HUES64 (cell line): ENCODE measurements around the gene CUTA. TPM values are rescaled to one million over a fixed set of nuclear protein-coding genes. Genes with fewer than 3 reads are reported as not detected.
A peak's percentile ranks its signal among the peaks of the same experiment; 100 is the strongest.

ENCODE experiments used
- H3K27ac ChIP-seq: 2 replicates; pipeline ENCODE4 v1.7.0; 2013; ENCODE audit warnings: low read depth, low read length, inconsistent platforms
- H3K27me3 ChIP-seq: 2 replicates; pipeline ENCODE4 v1.6.1; 2013; ENCODE audit warnings: mild to moderate bottlenecking, low read length; ENCODE audit not compliant: insufficient read depth
- H3K36me3 ChIP-seq: 2 replicates; pipeline ENCODE4 v1.6.1; 2013; ENCODE audit warnings: mild to moderate bottlenecking, low read length; ENCODE audit not compliant: insufficient read depth
- H3K4me1 ChIP-seq: 2 replicates; pipeline ENCODE4 v1.6.1; 2013; ENCODE audit warnings: mild to moderate bottlenecking, low read length, moderate library complexity; ENCODE audit not compliant: insufficient read depth
- H3K4me3 ChIP-seq: 2 replicates; pipeline ENCODE4 v1.5.1; 2013; ENCODE audit warnings: mild to moderate bottlenecking, low read length, moderate library complexity
- H3K9ac ChIP-seq: 2 replicates; pipeline ENCODE4 v1.6.1; 2013; ENCODE audit warnings: mild to moderate bottlenecking, low read depth, low read length
- H3K9me3 ChIP-seq: 2 replicates; pipeline ENCODE4 v1.6.1; 2013; ENCODE audit warnings: low read depth, low read length; ENCODE audit not compliant: insufficient read depth
- WGBS: fragments of 150-250, 120-280 bp; methylation state at CpG from one replicate; pipeline ENCODE4 v1.1.7; 2013; ENCODE audit warnings: missing lambda C conversion rate; 5-methylcytosine and 5-hydroxymethylcytosine counted together
- polyA plus RNA-seq, 2 experiments: library from polyadenylated mRNA; stranded (reverse); fragments of 50-300 nt; gene quantifications; one replicate each; pipeline ENCODE4 v1.2.3, GENCODE V29; 2013

CUTA gene, protein sequence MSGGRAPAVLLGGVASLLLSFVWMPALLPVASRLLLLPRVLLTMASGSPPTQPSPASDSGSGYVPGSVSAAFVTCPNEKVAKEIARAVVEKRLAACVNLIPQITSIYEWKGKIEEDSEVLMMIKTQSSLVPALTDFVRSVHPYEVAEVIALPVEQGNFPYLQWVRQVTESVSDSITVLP
- polyA plus RNA-seq (2013, experiment 1 of 2), result 210 TPM
- polyA plus RNA-seq (2013, experiment 2 of 2), result 234 TPM

DNA sequence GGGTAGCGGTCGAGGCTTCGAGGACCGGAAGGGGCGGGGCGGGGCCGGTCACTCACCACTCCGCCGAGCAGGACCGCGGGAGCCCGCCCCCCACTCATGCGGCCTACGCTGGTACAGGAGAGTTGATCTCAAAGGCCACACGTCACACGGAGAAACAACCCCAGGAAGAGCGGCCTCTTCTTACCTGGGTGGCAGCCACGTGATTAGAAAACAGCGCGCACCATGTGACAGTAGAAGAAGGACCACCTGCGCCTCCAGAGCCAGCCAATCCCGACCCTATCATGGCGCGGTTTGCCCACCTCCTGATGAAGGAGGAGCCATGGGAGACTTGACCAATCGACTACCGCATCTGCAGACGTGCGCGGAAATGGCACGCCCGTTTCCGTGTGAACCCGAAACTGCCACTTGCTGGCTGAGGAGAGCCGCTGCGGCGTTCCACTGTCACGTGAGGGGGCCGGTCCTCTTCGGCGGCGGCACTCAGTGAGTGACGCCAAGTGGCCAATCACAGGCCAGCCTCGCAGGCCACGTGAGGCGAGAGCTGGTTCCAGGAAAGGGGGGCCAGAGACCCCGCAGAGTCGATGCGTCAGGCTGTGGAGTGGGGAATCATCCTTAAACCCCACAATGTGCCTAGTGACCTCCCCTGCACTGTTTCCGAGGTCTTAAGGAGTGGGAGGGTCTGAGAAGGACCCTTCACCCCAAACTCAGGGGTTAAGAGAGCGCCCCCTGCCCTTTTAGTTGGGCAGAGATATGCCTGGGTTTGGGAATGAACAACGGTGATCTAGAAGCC lies at the start of gene CUTA:
Gene CUTA, minus strand, starts transcription at position 205 of the 787 bp plus-strand sequence. Its CDS starts 107 bp downstream, at position 98.
- H3K4me3 ChIP-seq, result peak within 1 kb of the TSS; percentile 90
- peaks cover 38% of the 10 kb centered on the region for H3K36me3 ChIP-seq
- peak within 1 kb of the TSS; percentile 85 for H3K9ac ChIP-seq
- H3K9me3 ChIP-seq, result no peaks in the 10 kb centered on the region
- H3K4me1 ChIP-seq, result peaks cover 28% of the 10 kb centered on the region
- WGBS, result under 1% methylated on average over 49 of the region's 51 CpGs
- peak within 1 kb of the TSS; percentile 82 for H3K27ac ChIP-seq
- no peaks in the 10 kb centered on the region for H3K27me3 ChIP-seq

DNA sequence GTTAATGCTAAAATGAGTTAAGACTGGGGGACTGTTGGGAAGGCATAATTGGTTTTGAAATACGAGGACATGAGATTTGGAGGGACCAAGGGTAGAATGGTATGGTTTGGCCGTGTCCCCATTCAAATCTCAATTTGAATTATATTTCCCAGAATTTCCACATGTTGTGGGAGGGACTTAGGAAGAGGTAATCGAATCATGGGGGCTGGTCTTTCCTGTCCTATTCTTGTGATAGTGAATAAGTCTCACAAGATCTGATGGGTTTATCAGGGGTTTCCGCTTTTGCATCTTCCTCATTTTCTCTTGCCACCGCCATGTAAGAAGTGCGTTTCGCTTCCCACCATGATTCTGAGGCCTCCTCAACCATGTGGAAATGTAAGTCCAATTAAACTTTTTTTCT lies 49.2 kb upstream of the CUTA start:
- Histone ChIP-seq H3K9me3 (no peaks in the 10 kb centered on the region), H3K9ac (no peak overlapping the region), H3K36me3 (no peaks in the 10 kb centered on the region), H3K4me1 (no peaks in the 10 kb centered on the region), H3K27ac (no peak overlapping the region), H3K4me3 (no peak overlapping the region), H3K27me3 (no peaks in the 10 kb centered on the region)
- WGBS, result 90% methylated on average over 6 of the region's 7 CpGs

DNA sequence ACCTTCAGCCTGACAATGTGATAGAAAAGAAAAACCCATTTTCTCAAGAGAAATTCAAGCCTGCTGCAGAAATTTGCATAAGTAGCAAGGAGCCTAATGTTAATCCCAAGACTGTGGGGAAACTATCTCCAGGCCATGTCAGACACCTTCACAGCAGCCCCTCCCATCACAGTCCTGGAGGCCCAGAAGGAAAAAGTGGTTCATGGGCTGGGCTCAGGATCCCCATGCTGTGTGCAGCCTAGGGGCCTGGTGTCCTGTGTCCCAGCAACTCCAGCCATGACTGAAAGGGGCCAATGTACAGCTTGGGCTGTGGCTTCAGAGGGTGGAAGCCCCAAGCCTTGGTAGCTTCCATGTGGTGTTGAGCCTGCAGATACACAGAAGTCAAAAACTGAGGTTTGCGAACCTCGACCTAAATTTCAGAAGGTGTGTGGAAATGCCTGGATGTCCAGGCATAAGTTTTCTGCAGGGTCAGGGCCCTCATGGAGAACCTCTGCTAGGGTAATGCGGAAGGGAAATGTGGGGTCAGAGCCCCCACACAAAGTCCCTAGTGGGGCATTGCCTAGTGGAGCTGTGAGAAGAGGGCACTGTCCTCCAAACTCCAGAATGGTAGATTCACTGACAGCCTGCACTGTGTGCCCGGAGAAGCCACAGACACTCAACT lies 48.3 kb upstream of the CUTA start:
- WGBS, result 94% methylated on average over 4 of the region's 4 CpGs
- Histone ChIP-seq H3K36me3 (no peaks in the 10 kb centered on the region), H3K4me3 (no peak overlapping the region), H3K27me3 (no peaks in the 10 kb centered on the region), H3K9ac (no peak overlapping the region), H3K27ac (no peak overlapping the region), H3K9me3 (no peaks in the 10 kb centered on the region), H3K4me1 (no peaks in the 10 kb centered on the region)

DNA sequence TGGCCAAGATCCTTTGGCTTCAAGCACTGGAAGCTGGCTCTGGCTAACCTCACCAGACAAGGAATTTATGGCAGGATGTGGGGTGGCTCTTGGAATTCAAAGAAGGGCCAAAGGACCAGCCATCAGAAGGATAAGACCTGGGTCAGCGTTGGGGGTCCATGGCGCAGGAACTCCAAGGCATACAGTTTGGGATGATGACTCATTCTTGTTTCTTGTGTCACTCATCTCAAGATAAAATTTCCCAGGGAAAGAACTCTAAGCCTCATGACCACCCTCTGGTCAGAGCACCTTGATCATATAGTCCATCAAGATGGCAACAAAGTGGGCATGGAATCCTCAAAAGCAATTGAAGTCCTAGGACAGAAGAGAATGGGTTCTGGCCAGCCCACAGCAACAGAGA lies 41.3 kb upstream of the CUTA start:
- H3K4me1 ChIP-seq, result no peaks in the 10 kb centered on the region
- 93% methylated on average over 2 of the region's 2 CpGs for WGBS
- no peak overlapping the region for H3K4me3 ChIP-seq
- peaks cover 25% of the 10 kb centered on the region for H3K36me3 ChIP-seq
- H3K9ac ChIP-seq, result no peak overlapping the region
- no peak overlapping the region for H3K27ac ChIP-seq
- no peaks in the 10 kb centered on the region for H3K27me3 ChIP-seq
- H3K9me3 ChIP-seq, result no peaks in the 10 kb centered on the region

DNA sequence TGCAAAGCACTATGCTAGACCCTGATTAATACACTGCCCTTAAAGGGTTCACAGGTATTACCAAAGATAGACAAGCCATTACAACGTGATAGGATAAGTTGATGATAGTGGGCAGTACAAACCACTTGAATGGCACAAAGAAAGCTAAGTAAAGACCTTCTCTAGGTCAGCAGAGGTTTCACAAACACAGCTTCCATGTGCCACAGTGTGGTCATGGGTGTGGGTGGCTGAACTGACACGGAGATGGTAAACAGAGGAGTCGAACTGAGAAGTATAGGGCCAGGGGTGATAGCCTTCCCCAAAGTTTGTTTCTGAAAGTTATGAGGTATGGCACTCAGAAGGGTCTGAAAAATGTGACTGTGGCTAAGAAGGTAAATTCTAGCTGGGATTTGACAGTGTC lies 40.8 kb upstream of the CUTA start:
- H3K4me1 ChIP-seq, result no peaks in the 10 kb centered on the region
- H3K9me3 ChIP-seq, result no peaks in the 10 kb centered on the region
- H3K9ac ChIP-seq, result no peak overlapping the region
- no peaks in the 10 kb centered on the region for H3K27me3 ChIP-seq
- no peak overlapping the region for H3K27ac ChIP-seq
- H3K4me3 ChIP-seq, result no peak overlapping the region
- H3K36me3 ChIP-seq, result peaks cover 25% of the 10 kb centered on the region
- 85% methylated on average over 3 of the region's 3 CpGs for WGBS

DNA sequence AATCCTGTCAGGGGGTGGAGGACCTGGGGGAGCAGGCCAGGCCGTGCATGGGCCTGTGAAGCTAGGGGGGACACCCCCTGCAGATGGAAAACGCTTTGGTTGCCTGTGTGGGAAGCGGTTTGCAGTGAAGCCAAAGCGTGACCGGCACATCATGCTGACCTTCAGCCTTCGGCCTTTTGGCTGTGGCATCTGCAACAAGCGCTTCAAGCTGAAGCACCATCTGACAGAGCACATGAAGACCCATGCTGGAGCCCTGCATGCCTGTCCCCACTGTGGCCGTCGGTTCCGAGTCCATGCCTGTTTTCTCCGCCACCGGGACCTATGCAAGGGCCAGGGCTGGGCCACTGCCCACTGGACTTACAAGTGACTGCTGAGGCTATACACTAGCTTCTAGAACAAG lies 38.2 kb upstream of the CUTA start:
- H3K9me3 ChIP-seq, result no peaks in the 10 kb centered on the region
- H3K4me3 ChIP-seq, result no peak overlapping the region
- H3K27me3 ChIP-seq, result no peaks in the 10 kb centered on the region
- WGBS, result 96% methylated on average over 12 of the region's 12 CpGs
- no peaks in the 10 kb centered on the region for H3K4me1 ChIP-seq
- H3K36me3 ChIP-seq, result peaks cover 29% of the 10 kb centered on the region
- H3K9ac ChIP-seq, result no peak overlapping the region
- H3K27ac ChIP-seq, result no peak overlapping the region

DNA sequence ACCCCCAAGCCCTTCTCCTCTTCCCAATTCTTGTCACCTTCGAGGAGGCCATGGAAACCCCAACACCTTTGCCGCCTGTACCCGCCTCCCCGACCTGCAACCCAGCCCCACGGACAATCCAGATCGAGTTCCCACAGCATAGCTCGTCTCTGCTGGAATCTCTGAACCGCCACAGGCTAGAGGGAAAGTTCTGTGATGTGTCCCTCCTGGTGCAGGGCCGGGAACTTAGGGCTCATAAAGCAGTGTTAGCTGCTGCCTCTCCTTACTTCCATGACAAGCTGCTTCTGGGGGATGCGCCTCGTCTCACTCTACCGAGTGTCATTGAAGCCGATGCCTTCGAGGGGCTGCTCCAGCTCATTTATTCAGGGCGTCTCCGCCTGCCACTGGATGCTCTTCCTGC lies 37.1 kb upstream of the CUTA start:
- H3K36me3 ChIP-seq, result peaks cover 39% of the 10 kb centered on the region
- WGBS, result 56% methylated on average over 16 of the region's 16 CpGs
- H3K9ac ChIP-seq, result peak overlapping the region; percentile 81
- no peaks in the 10 kb centered on the region for H3K4me1 ChIP-seq
- H3K27me3 ChIP-seq, result no peaks in the 10 kb centered on the region
- H3K27ac ChIP-seq, result 0 out of 2 replicates have a peak overlapping the region, but pooled peaks have one; percentile 50
- peak overlapping the region; percentile 82 for H3K4me3 ChIP-seq
- no peaks in the 10 kb centered on the region for H3K9me3 ChIP-seq

DNA sequence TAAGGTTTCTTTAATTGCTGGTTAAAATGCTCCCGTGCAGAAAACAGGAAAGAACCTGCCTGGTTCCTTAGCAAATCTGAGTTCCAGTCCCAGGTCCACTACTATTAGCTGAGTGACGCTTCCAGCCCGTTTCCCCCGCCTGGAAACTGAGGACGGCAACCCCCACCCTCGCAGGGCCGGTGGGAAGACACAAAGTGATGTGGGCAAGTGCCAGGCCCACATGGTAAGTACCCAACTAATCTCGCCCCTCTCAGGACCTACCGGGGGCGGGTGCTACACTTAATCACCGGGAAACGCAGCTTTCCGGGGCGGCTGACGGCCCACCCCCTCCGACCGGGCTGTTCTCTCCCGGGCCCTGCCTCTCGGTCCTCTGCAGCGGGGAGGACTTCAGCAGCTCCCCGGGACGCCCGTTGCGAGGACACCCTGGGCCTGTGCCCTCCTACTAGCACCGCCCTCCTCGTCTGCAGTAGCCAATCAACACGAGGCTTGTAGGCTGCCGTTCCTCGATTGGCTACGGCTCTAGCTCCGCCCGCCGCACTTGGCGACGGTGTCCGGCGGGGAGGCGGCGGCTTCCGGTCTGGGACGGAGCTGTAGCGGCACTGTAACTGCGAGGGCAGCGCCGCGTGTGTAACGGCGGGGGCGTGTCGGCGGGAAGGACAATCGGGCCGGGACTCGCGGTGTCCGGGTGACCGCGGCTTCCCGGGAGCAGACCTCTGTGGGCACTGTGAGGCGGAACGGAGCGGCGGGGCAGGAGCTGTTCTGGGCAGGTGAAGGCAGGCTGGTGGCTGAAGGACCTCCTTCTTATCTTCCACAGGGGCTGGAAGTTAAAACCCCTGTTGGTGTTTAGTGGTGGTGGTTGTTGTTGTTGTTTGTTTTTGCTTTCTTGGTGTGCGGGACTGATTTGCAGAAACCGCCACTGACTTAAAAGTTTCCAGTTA lies 36.4 kb upstream of the CUTA start, which contains the start of gene ZBTB9:
Gene ZBTB9, plus strand, starts transcription at position 568 of the 938 bp plus-strand sequence. CDS start 525 bp downstream, outside the sequence.
- Histone ChIP-seq H3K9me3 (no peaks in the 10 kb centered on the region), H3K4me1 (no peaks in the 10 kb centered on the region), H3K4me3 (peak within 1 kb of the TSS; percentile 82), H3K36me3 (peaks cover 47% of the 10 kb centered on the region), H3K27me3 (no peaks in the 10 kb centered on the region), H3K9ac (peak within 1 kb of the TSS; percentile 81), H3K27ac (peak within 1 kb of the TSS; percentile 55)
- WGBS, result under 1% methylated on average over 65 of the region's 65 CpGs

DNA sequence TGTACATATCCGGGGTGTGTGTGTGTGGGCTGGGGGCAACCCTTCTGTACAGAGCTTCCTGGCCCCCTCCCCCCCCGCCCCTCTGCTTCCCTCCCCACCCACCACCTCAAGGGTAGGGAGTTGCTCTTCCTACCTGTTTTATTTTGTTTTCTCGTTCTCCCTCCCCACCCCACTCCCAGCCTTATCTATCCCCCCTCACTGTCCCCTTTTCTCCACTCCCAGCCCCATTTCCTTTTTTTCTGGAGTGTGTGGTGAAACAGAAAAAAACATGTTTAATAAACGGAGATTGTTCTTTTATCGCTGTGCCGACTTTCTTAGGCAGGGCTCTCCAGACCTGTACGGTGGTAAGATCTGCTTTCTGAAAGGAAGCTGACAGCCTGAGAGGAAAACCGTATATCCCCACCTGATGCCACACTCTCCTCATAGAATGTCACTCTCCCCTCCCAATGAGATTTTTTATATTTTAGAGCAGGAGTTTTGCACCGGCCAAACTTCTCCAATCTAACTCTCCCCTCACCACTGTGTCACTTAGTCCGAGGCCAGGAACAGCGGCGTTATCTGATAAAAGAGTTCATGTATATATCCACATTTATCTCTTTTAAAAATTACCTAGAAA lies 35.6 kb upstream of the CUTA start:
- H3K36me3 ChIP-seq, result peaks cover 54% of the 10 kb centered on the region
- 56% methylated on average over 5 of the region's 12 CpGs for WGBS
- no peaks in the 10 kb centered on the region for H3K9me3 ChIP-seq
- no peaks in the 10 kb centered on the region for H3K27me3 ChIP-seq
- H3K4me1 ChIP-seq, result no peaks in the 10 kb centered on the region
- peak overlapping the region; percentile 71 for H3K9ac ChIP-seq
- peak overlapping the region; percentile 82 for H3K4me3 ChIP-seq
- H3K27ac ChIP-seq, result peak overlapping the region; percentile 55

DNA sequence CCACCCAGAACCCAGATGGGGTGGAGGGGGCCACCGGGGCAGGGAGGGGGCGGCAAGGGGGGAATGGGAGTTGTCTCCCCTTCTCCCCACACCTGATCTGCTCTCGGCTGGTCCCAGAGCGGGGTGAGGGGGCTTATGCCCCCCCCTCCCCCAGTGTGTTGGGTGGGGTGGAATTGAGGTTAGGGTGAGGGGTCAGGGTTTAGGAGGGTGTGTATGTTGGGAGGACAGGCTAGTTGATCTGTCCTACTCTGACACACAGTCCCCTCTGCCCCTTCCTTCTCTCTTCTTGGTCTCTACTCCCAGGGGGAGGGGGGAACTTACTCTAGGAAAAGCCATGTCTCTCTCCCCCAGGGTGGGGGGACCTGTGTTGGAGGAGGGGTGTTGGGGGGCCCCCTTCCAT lies 34.6 kb upstream of the CUTA start:
- H3K36me3 ChIP-seq, result peaks cover 63% of the 10 kb centered on the region
- no peaks in the 10 kb centered on the region for H3K4me1 ChIP-seq
- H3K27ac ChIP-seq, result no peak overlapping the region
- no peak overlapping the region for H3K9ac ChIP-seq
- no peaks in the 10 kb centered on the region for H3K27me3 ChIP-seq
- H3K4me3 ChIP-seq, result no peak overlapping the region
- WGBS, result no CpG with 5 or more reads among the region's 4 CpGs
- H3K9me3 ChIP-seq, result no peaks in the 10 kb centered on the region
